RWPE1 (cell line): ENCODE measurements around the gene NOS1AP.

ENCODE experiments used
- CTCF ChIA-PET: fragments of 350-600 bp; sonication (Branson Sonifier 250); formaldehyde crosslinking; extraction: SDS; loops from one replicate; lab custom pipeline; 2021; lab: Yijun Ruan, JAX
- POLR2A ChIA-PET: fragments of 400-600 bp; formaldehyde crosslinking; extraction: SDS; loops from one replicate; lab custom pipeline; 2020; ENCODE audit warnings: antibody characterized with exemption; ENCODE audit not compliant: low non-redundant PET; lab: Yijun Ruan, JAX
- DNase-seq: peaks from one replicate; pipeline ENCODE4 v3.0.0; 2012; ENCODE audit warnings: low spot score
- H3K27ac ChIP-seq: fragments of 450-650 bp; 2 replicates; pipeline ENCODE4 v1.5.1; 2017
- TF ChIP-seq, protein P1 (sequence below): fragments of 450-650 bp; conservative IDR thresholded peaks from 2 replicates; pipeline ENCODE4 v1.5.1; 2017; ENCODE audit warnings: low read depth, mild to moderate bottlenecking

The NOS1AP gene

DNA sequence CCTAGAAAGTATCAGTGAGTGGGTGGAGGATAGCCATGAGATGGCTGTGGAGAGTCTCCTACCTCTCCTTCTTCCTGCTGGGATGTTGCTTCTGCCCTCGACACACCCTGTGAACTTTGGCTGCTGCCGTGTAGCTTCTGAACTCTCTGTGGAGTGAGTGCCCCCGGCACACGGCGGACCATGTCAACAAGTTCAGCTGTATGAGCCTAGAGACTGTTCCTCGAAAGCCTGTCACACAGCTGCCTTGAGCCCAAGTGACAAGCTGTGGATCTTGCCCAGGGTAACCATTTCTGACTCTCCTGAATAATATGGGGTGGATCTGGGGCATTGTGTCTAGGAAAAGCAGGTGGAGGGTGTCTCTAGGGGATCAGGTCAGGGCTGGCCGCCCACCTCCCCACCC lies 143.2 kb downstream of the NOS1AP start:
- peak overlapping the region; percentile 76 for H3K27ac ChIP-seq
- CTCF ChIA-PET = no interaction called here
- POLR2A ChIA-PET = no interaction called here
- no peak for DNase-seq
- TF ChIP-seq, protein P1, sequence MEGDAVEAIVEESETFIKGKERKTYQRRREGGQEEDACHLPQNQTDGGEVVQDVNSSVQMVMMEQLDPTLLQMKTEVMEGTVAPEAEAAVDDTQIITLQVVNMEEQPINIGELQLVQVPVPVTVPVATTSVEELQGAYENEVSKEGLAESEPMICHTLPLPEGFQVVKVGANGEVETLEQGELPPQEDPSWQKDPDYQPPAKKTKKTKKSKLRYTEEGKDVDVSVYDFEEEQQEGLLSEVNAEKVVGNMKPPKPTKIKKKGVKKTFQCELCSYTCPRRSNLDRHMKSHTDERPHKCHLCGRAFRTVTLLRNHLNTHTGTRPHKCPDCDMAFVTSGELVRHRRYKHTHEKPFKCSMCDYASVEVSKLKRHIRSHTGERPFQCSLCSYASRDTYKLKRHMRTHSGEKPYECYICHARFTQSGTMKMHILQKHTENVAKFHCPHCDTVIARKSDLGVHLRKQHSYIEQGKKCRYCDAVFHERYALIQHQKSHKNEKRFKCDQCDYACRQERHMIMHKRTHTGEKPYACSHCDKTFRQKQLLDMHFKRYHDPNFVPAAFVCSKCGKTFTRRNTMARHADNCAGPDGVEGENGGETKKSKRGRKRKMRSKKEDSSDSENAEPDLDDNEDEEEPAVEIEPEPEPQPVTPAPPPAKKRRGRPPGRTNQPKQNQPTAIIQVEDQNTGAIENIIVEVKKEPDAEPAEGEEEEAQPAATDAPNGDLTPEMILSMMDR = no peak

DNA sequence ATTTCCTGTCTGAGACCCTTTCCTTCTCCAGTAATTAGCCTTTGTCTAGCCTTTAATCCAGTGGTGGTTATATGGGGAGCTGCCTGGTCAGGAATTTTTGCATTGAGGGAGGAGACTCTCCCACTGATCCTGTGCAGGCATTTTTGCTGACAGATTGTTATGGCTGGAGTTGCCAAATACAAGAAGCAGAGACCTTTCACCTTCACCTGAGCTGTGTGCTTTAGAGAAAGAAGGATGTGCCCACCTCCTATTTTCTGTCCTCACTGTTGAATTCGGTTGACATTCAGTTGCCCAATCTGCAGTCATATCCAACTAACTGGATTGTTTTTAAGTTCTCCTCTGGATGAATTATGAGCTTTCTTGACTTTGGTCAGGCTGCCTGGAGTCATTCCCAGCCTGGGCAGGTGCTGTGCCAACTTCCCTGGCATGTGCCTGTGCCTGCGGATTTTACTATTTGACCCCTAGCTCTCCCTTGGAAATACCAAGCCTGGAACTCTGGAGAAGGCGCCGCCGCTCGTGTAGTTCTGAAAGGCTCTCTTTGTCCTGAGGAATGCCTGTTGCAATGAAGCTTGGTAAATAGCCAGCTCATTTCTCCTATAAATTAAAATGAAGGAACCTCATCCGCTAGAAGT lies 143.9 kb downstream of the NOS1AP start:
- peak overlapping the region; percentile 76 for H3K27ac ChIP-seq
- TF ChIP-seq, protein P1 = no peak
- ChIA-PET CTCF (no interaction called here), POLR2A (no interaction called here)
- peak; percentile 34 for DNase-seq

DNA sequence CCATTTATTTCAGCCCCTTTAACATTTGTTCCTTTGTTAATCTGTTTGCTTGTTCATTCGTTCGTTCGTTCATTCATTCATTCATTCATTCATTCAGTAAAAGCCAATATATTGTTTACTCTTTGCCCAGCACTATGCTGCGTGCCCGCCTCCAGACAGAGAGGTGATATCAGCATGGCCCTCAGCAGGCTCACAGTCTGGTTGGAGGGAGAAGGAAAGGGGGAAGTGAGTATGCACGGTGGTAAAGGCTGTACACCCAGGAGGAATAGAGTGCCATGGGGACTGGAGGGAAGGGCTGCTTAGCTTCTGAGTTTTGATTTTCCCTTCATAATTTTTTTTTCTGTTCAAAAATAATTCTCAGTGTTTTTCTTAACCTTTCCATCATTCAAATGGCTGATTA lies 144.7 kb downstream of the NOS1AP start:
- no peak for DNase-seq
- ChIA-PET CTCF (interaction anchor here (0.7 kb wide), 1 partner anchor 73 kb away, joined by 3 read pairs; no protein-coding TSS in a partner anchor), POLR2A (interaction anchor here (0.6 kb wide), 1 partner anchor 9 kb away, joined by 5 read pairs; no protein-coding TSS in a partner anchor)
- TF ChIP-seq, protein P1 = no peak
- H3K27ac ChIP-seq = no peak overlapping the region

DNA sequence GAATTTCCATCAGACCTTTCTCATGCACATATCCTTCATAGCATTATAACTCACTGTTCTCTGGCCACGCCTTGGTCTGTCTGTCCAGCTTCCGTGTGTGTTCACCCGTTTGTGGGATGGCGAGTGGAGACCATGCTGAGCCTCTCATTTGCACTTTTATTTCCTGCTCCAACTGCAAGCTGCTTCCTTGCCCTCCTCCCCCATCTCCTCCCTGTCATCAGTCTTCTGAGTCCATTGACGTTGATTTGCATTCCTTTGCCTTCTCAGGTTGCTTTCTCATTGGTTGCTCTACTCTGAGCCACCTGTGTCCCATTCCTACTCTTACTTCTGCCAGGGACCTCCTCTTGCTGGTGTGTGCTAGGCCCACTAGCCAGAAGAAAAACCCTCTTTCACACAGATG lies 146.4 kb downstream of the NOS1AP start:
- CTCF ChIA-PET = no interaction called here

DNA sequence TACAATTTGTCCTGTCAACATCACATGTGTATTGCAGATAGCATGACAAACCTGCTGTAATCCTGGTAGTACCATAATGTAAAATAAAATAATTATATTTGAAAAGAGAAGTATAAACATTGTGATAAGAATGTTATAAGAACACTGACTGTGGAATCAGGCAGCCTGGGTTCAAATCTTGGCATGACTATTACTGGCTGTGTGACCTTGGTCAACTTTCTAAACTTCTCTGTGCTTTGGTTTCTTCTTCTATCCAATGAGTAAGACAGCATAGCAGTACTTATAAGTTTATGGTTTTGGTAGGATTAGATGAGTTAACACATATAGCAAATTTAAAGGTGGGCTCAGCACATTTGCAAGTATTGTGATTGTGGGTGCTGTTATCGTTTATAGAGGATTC lies 147.1 kb downstream of the NOS1AP start:
- POLR2A ChIA-PET = no interaction called here
- CTCF ChIA-PET = no interaction called here
- TF ChIP-seq, protein P1 = no peak
- no peak overlapping the region for H3K27ac ChIP-seq
- DNase-seq = no peak

More for the DNA sequence above, 146.4 kb downstream of the NOS1AP start:
- H3K27ac ChIP-seq = no peak overlapping the region
- no peak for DNase-seq
- TF ChIP-seq, protein P1 = no peak
- POLR2A ChIA-PET = no interaction called here

DNA sequence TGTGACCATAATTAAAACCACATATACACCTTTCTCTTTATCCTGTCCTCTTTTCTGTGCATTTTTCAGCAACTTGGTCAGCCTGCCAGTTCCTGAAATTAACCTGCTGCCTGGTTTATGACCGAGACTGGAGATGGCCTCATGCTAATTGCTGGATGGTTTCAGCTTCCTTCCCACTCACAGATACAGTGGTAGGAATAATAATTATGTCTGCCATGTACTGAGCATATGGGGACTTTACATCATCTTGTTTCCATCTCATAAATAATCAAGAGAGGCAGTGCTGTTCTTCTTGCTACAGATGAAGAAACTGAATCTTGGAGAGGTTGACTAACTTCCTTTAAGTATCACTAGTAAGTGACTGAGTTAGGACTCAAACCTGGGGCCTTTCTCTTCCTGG lies 148.2 kb downstream of the NOS1AP start:
- TF ChIP-seq, protein P1 = no peak
- DNase-seq = no peak
- ChIA-PET CTCF (no interaction called here), POLR2A (no interaction called here)
- no peak overlapping the region for H3K27ac ChIP-seq
